ENCODE data around the gene RPS6KA2.
A peak's percentile ranks its signal among the peaks of the same experiment; 100 is the strongest.

RPS6KA2 gene

DNA sequence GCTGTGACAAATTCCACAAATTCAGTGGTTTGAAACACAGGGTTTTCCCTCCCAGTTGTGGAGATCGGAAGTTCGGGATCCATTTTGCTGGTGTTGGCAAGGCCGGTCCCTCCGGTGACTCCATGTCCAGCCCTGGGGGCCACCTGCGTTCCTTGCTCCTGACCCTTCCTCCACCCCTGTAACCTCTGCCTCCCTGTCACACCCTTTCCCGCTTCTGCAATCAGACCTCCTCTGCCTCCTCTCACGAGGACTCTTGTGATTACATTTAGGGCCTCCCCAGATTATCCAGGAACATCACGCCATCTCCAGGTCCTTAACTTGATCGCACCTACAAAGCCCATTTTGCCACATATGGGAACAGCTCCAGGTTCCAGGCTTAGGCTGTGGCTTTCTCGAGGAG, 12.5 kb downstream of the RPS6KA2 start:
- Histone ChIP-seq H3K9me3 (ENCODE audit: severe bottlenecking) (no peaks in the 10 kb centered on the region), H3K27me3 (ENCODE audit: insufficient read depth, low read depth, severe bottlenecking) (no peaks in the 10 kb centered on the region), H3K4me3 (ENCODE audit: low read depth, low read length) (no peak overlapping the region), H3K36me3 (no peaks in the 10 kb centered on the region; the same call in 1 of the 2 replicates), H3K27ac (no peak overlapping the region)
- TF ChIP-seq, protein P1, sequence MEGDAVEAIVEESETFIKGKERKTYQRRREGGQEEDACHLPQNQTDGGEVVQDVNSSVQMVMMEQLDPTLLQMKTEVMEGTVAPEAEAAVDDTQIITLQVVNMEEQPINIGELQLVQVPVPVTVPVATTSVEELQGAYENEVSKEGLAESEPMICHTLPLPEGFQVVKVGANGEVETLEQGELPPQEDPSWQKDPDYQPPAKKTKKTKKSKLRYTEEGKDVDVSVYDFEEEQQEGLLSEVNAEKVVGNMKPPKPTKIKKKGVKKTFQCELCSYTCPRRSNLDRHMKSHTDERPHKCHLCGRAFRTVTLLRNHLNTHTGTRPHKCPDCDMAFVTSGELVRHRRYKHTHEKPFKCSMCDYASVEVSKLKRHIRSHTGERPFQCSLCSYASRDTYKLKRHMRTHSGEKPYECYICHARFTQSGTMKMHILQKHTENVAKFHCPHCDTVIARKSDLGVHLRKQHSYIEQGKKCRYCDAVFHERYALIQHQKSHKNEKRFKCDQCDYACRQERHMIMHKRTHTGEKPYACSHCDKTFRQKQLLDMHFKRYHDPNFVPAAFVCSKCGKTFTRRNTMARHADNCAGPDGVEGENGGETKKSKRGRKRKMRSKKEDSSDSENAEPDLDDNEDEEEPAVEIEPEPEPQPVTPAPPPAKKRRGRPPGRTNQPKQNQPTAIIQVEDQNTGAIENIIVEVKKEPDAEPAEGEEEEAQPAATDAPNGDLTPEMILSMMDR (IDR thresholded peaks at IDR 0.05; ENCODE audit: low read depth, low read length) = peak; percentile 31; the same call in 1 of the 2 replicates
- no peak for DNase-seq

DNA sequence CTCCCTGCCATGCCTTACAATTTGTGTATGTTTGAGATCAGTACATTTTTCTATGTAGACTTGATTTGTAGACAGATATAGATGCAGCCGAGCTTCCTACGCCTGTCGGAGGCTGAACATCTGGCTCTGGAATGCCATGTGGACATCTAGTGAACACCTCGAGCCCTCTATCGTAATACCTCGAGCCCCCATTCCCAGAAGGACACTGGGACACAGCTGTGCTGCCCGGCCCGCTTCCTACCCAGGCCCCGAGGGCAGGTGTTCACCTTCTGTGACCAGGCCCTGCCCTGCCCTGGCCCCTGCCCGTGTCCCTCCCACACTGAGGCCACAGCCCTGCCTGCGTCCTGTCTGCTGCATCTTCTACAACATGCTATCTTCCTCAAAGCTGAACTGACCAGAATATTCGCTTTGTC, 12.9 kb downstream of the RPS6KA2 start:
- TF ChIP-seq, protein P1 (IDR thresholded peaks at IDR 0.05; ENCODE audit: low read depth, low read length) = no peak
- Histone ChIP-seq H3K27ac (no peak overlapping the region), H3K4me3 (ENCODE audit: low read depth, low read length) (no peak overlapping the region), H3K27me3 (ENCODE audit: insufficient read depth, low read depth, severe bottlenecking) (no peaks in the 10 kb centered on the region), H3K9me3 (ENCODE audit: severe bottlenecking) (no peaks in the 10 kb centered on the region), H3K36me3 (no peaks in the 10 kb centered on the region; the same call in 1 of the 2 replicates)
- DNase-seq = no peak

DNA sequence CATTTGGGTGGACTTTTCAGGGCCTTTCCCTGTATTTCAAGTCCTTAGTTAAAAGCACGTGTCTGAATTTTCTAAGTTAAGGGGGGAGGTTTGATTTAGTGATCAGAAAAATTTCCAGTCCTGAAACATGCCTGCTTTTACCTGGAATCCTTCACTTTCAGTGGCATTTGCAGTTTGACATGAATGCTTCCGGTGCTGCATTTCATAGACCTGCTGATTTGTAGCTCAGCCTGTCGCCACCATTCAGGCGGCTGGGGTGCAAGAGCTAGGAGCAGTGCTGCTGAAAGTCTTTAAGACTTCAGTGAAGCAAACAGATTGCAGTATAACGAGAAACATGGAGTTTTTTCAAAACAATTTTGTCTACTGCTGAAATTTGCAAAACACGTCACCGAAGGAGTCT, 14.0 kb downstream of the RPS6KA2 start:
- Histone ChIP-seq H3K4me3 (ENCODE audit: low read depth, low read length) (no peak overlapping the region), H3K27ac (peak overlapping the region; percentile 18), H3K36me3 (no peaks in the 10 kb centered on the region; the same call in 1 of the 2 replicates), H3K9me3 (ENCODE audit: severe bottlenecking) (no peaks in the 10 kb centered on the region), H3K27me3 (ENCODE audit: insufficient read depth, low read depth, severe bottlenecking) (no peaks in the 10 kb centered on the region)
- TF ChIP-seq, protein P1 (IDR thresholded peaks at IDR 0.05; ENCODE audit: low read depth, low read length) = no peak
- no peak for DNase-seq

DNA sequence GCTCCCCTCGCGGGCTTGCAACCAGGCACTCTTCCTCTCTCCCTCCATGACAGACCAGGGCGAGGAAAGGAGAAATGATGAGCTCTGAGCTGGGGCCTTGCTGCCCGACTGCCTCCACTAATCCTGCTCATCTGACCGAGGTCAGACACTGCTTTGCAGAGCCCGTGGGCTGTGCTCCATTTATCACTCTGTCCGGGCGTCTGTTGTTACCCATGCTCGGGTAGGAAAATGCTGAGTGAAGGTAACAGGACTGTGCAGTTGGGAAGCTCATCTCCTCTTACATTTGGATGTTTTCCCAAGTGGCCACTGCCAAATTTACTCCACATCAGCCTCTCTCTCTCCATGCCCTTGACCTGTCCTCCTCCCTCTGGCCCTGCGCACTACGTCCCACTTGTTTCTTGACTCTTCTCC, 14.6 kb downstream of the RPS6KA2 start:
- peak overlapping the region; percentile 18 for H3K27ac ChIP-seq
- TF ChIP-seq, protein P1 (IDR thresholded peaks at IDR 0.05; ENCODE audit: low read depth, low read length) = no peak
- H3K4me3 ChIP-seq (ENCODE audit: low read depth, low read length) = no peak overlapping the region

DNA sequence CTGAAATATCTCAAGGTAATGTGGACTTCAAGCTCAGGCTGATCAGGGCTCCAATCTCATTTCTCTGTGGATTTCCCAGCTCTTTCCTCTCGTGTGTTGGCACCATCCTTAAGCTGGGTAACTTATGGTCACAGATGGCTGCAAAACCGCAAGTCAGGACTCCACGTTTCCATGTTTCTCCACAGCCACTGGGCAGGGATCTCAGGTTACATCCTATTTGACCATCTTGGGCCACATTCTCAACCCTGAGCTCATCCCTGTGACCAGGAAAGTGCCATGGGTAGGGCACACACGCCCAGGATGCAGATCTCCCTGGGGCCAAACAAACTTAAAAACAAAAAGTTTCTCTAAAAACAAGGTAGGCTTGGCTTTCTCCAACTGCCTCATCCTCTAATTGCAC, 15.4 kb downstream of the RPS6KA2 start:
- DNase-seq = peak; percentile 20
- no peaks in the 10 kb centered on the region; the same call in 1 of the 2 replicates for H3K36me3 ChIP-seq
- no peaks in the 10 kb centered on the region for H3K27me3 ChIP-seq (ENCODE audit: insufficient read depth, low read depth, severe bottlenecking)
- no peak overlapping the region for H3K4me3 ChIP-seq (ENCODE audit: low read depth, low read length)
- TF ChIP-seq, protein P1 (IDR thresholded peaks at IDR 0.05; ENCODE audit: low read depth, low read length) = no peak
- no peak overlapping the region; the same call in 1 of the 2 replicates for H3K27ac ChIP-seq
- no peaks in the 10 kb centered on the region for H3K9me3 ChIP-seq (ENCODE audit: severe bottlenecking)

More for the DNA sequence above, 14.6 kb downstream of the RPS6KA2 start:
- no peaks in the 10 kb centered on the region; the same call in 1 of the 2 replicates for H3K36me3 ChIP-seq
- DNase-seq = peak; percentile 65
- H3K27me3 ChIP-seq (ENCODE audit: insufficient read depth, low read depth, severe bottlenecking) = no peaks in the 10 kb centered on the region
- no peaks in the 10 kb centered on the region for H3K9me3 ChIP-seq (ENCODE audit: severe bottlenecking)

DNA sequence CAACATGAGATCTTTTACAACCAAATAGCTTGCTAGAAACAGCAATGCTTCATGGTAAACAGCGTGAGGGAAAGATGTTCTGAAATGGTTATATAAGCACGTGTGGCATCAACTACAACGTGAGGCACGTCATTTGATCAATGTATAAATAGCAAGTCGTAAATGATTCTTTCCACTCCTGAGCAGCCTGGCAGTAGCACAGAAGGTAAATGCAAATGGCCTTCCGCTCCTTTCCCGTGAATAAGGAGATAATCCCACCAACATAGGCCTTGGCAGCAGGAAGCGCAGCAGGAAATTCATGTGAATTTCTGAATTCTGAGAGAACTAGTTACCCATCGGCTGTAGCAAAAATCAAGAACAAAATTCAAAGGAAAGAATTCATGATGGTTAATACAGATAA, 17.0 kb downstream of the RPS6KA2 start:
- H3K4me3 ChIP-seq (ENCODE audit: low read depth, low read length) = no peak overlapping the region
- no peaks in the 10 kb centered on the region for H3K27me3 ChIP-seq (ENCODE audit: insufficient read depth, low read depth, severe bottlenecking)
- no peak overlapping the region for H3K27ac ChIP-seq
- DNase-seq = no peak
- H3K36me3 ChIP-seq = no peaks in the 10 kb centered on the region
- TF ChIP-seq, protein P1 (IDR thresholded peaks at IDR 0.05; ENCODE audit: low read depth, low read length) = no peak
- no peaks in the 10 kb centered on the region for H3K9me3 ChIP-seq (ENCODE audit: severe bottlenecking)
